PC-9 (cell line): ENCODE measurements around the gene SKA1.

Experiments
- CTCF ChIP-seq: fragments of 200-600 bp; sonication (generic); conservative IDR thresholded peaks from 2 replicates; pipeline ENCODE4 v1.6.1; 2017; ENCODE audit warnings: mixed run types, antibody characterized with exemption, mild to moderate bottlenecking, moderate library complexity
- EZH2 ChIP-seq: fragments of 200-600 bp; sonication (generic); IDR thresholded peaks from 2 replicates; pipeline ENCODE4 v1.8.0; 2017; ENCODE audit warnings: antibody characterized with exemption, low read depth

GRCh38 chr18:50441501-50441900 is 66.7 kb downstream of the SKA1 start:
- TF ChIP-seq CTCF (no peak), EZH2 (no peak)
